Lung (tissue), 12 donors: ENCODE results near the gene PXYLP1. TPM values are rescaled to one million over a fixed set of nuclear protein-coding genes. Genes with fewer than 3 reads are reported as not detected.

Experiments used
- ATAC-seq: fragments of 200-7000 bp; cut with Tn5 transposase; one replicate; pipeline ENCODE4 v1.9.1; 2020; ENCODE audit warnings: moderate number of reproducible peaks; ENCODE audit not compliant: insufficient read depth, low FRiP score
- DNase-seq, 3 donors: peaks; one replicate each; pipeline ENCODE4 v3.0.0-alpha.2; 2013 to 2017
- H3K27ac ChIP-seq, 2 donors: one replicate each; pipeline ENCODE4 v1.5.1; 2013; ENCODE audit warnings: mild to moderate bottlenecking in 2 of 2, moderate library complexity in 2 of 2, control low read depth in 1 of 2, inconsistent platforms in 1 of 2, low read depth in 1 of 2, low read length in 1 of 2
- H3K27me3 ChIP-seq, 3 donors: one replicate each; pipeline ENCODE4 v1.5.1; 2013; ENCODE audit warnings: low read length in 2 of 3; ENCODE audit not compliant: control insufficient read depth in 3 of 3, insufficient read depth in 3 of 3
- H3K36me3 ChIP-seq, 4 donors: one replicate each; pipeline ENCODE4 v1.5.1; 2013; ENCODE audit warnings: low read length in 4 of 4, mild to moderate bottlenecking in 1 of 4, moderate library complexity in 1 of 4; ENCODE audit not compliant: control insufficient read depth in 4 of 4, insufficient read depth in 4 of 4
- H3K4me1 ChIP-seq, 5 donors: one replicate each; pipeline ENCODE4 v1.5.1; 2013; ENCODE audit warnings: low read length in 5 of 5, mild to moderate bottlenecking in 2 of 5, moderate library complexity in 1 of 5; ENCODE audit not compliant: control insufficient read depth in 5 of 5, insufficient read depth in 5 of 5
- H3K4me3 ChIP-seq: one replicate; pipeline ENCODE4 v1.5.1; 2013; ENCODE audit warnings: mild to moderate bottlenecking, control low read depth, moderate library complexity
- H3K9ac ChIP-seq, 2 donors: one replicate each; pipeline ENCODE4 v1.5.1; 2013; ENCODE audit warnings: low read length in 2 of 2, control low read depth in 1 of 2; ENCODE audit not compliant: insufficient read depth in 1 of 2
- H3K9me3 ChIP-seq, 4 donors: one replicate each; pipeline ENCODE4 v1.5.1; 2013; ENCODE audit warnings: low read length in 3 of 4, mild to moderate bottlenecking in 1 of 4, moderate library complexity in 1 of 4; ENCODE audit not compliant: control insufficient read depth in 4 of 4, insufficient read depth in 3 of 4
- CTCF ChIP-seq: IDR thresholded peaks from 2 replicates; pipeline ENCODE4 v1.5.1; 2012; ENCODE audit warnings: mild to moderate bottlenecking; ENCODE audit errors: control extremely low read depth, extremely low read depth
- WGBS, 2 donors: extraction: QIAGEN DNeasy Blood & Tissue Kit; methylation state at CpG; one replicate each; pipeline ENCODE4 v1.1.7; 2013; 5-methylcytosine and 5-hydroxymethylcytosine counted together
- polyA plus RNA-seq, 2 donors: library from polyadenylated mRNA; stranded (reverse); fragments of 200-250 nt; gene quantifications; one replicate each; pipeline ENCODE4 v1.2.1, GENCODE V29; 2013
- total RNA-seq, 2 donors: library from RNA; depleted of rRNA in 1 of 2; stranded (reverse); fragments of >200 nt in 1 of 2; gene quantifications; one replicate each; pipeline ENCODE4 v1.2.1, GENCODE V29; 2014 to 2021
- donor health status: control.
- donor health status: control.
- donor health status: Bipolar disorder and iron deficiency.
- donor health status: healthy.
- donor health status: DM: yes; HTN: yes; CAD: no.

The PXYLP1 gene
- total and polyA plus RNA-seq, 4 donors = 6.3 to 17.8 (median 7.4) TPM

DNA sequence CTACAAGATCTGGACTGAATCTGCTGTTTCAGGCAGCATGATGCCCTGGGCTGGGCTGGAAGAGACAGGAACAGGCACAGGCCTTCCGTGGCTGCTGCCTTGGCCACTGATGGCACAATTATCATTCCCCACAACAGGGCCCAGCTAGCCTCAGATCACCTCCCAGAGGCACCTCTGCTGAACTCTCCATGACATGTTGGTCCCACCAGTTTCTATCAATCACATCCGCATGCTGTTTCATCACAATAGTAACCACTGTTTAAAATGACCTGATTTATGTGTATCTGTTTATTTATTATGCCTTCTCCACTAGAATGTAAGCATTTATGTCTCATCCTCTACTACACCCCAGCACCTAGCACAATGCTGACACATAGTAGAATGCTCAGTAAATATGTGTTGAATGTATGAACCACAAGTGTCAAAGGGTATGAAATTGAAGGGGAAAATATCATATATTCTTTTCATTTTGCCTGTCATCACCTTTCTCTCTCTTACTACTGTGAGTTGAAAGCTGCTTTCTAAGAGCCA, 104.0 kb downstream of the PXYLP1 start:
- 86 to 87% methylated on average over 2 of the region's 2 CpGs for WGBS, 2 donors
- H3K9me3 ChIP-seq = no peaks in the 10 kb centered on the region
- no peak overlapping the region for H3K4me3 ChIP-seq
- peaks cover 0 to 13% (median 0%) of the 10 kb centered on the region in 5 donors for H3K4me1 ChIP-seq
- DNase-seq = no peak
- no peaks in the 10 kb centered on the region for H3K36me3 ChIP-seq
- no peaks in the 10 kb centered on the region for H3K27me3 ChIP-seq
- no peak overlapping the region for H3K27ac ChIP-seq
- no peak for TF ChIP-seq CTCF
- no peak for ATAC-seq
- H3K9ac ChIP-seq = no peak overlapping the region

GRCh38 chr3:141336672-141337522, 105.3 kb downstream of the PXYLP1 start:
- DNase-seq = peak in 2 of 3 donors; percentile 29 to 57
- no peaks in the 10 kb centered on the region for H3K36me3 ChIP-seq
- H3K4me1 ChIP-seq = peaks cover 0 to 13% (median 0%) of the 10 kb centered on the region in 5 donors
- H3K9me3 ChIP-seq = no peaks in the 10 kb centered on the region
- no peaks in the 10 kb centered on the region for H3K27me3 ChIP-seq
- 72 to 74% methylated on average over 12 of the region's 12 CpGs for WGBS, 2 donors
- H3K27ac ChIP-seq = no peak overlapping the region
- no peak for TF ChIP-seq CTCF
- H3K4me3 ChIP-seq = no peak overlapping the region
- no peak overlapping the region for H3K9ac ChIP-seq
- ATAC-seq = no peak

GRCh38 chr3:141337523-141337854, 105.9 kb downstream of the PXYLP1 start:
- Histone ChIP-seq H3K9me3 (no peaks in the 10 kb centered on the region), H3K27ac (no peak overlapping the region), H3K36me3 (no peaks in the 10 kb centered on the region), H3K4me1 (peaks cover 0 to 10% (median 0%) of the 10 kb centered on the region in 5 donors), H3K9ac (no peak overlapping the region), H3K4me3 (no peak overlapping the region), H3K27me3 (no peaks in the 10 kb centered on the region)
- 84 to 85% methylated on average over 1 of the region's 1 CpG for WGBS, 2 donors
- DNase-seq (no peak), ATAC-seq (no peak)
- TF ChIP-seq CTCF = no peak
